WTC11 (cell line): Measurements from ENCODE around the gene LCORL.

Source experiments
- CREB1 ChIP-seq: sonication (generic); formaldehyde crosslinking; IDR thresholded peaks from 2 replicates; pipeline ENCODE4 v1.8.0; 2023; ENCODE audit warnings: mild to moderate bottlenecking, missing genetic modification reagents
- GABPB1 ChIP-seq: sonication (generic); formaldehyde crosslinking; IDR thresholded peaks from 2 replicates; pipeline ENCODE4 v1.8.1; 2023; ENCODE audit warnings: mild to moderate bottlenecking, missing genetic modification reagents
- NR2C2 ChIP-seq: sonication (generic); formaldehyde crosslinking; IDR thresholded peaks from 2 replicates; pipeline ENCODE4 v1.8.0; 2022; ENCODE audit warnings: mild to moderate bottlenecking, missing genetic modification reagents
- TCF7 ChIP-seq: sonication (generic); formaldehyde crosslinking; IDR thresholded peaks from 2 replicates; pipeline ENCODE4 v1.8.0; 2022; ENCODE audit warnings: mild to moderate bottlenecking, low read depth, missing genetic modification reagents, moderate library complexity
- TEAD1 ChIP-seq: sonication (generic); formaldehyde crosslinking; IDR thresholded peaks from 2 replicates; pipeline ENCODE4 v1.8.0; 2022; ENCODE audit warnings: mild to moderate bottlenecking, missing genetic modification reagents
- ZNF232 ChIP-seq: sonication (generic); formaldehyde crosslinking; IDR thresholded peaks from 2 replicates; pipeline ENCODE4 v1.8.0; 2022; ENCODE audit warnings: mild to moderate bottlenecking, missing genetic modification reagents
- TF ChIP-seq, protein P1 (sequence below): fragments of 200-600 bp; IDR thresholded peaks from 2 replicates; pipeline ENCODE4 v1.8.0; 2022; ENCODE audit warnings: antibody characterized with exemption

DNA sequence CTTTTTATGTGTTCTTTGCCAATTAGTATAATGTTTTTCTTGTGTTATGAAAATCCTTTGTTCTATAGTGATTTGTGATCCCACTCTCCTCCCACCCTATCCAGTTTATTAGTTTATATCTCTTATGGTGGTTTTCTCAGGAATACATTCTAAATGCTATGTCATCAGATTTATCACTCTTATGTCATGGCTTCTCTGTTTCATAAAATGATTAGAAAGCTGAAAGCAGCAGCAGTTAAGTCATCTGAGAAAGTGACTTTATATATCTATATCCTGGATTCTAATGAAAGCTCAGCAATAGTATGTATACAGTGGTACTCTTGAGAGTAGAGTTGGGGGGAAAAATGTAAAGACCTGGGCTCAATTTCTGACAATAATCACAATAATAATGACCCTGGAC is 169.6 kb downstream of the LCORL start:
- TF ChIP-seq TCF7 (CRISPR knock-in tag) = no peak
- TF ChIP-seq GABPB1 (CRISPR knock-in tag) = no peak
- TF ChIP-seq ZNF232 (CRISPR knock-in tag) = no peak
- TF ChIP-seq CREB1 (CRISPR knock-in tag) = no peak
- no peak for TF ChIP-seq NR2C2
- TF ChIP-seq TEAD1 (CRISPR knock-in tag) = no peak
- TF ChIP-seq, protein P1, sequence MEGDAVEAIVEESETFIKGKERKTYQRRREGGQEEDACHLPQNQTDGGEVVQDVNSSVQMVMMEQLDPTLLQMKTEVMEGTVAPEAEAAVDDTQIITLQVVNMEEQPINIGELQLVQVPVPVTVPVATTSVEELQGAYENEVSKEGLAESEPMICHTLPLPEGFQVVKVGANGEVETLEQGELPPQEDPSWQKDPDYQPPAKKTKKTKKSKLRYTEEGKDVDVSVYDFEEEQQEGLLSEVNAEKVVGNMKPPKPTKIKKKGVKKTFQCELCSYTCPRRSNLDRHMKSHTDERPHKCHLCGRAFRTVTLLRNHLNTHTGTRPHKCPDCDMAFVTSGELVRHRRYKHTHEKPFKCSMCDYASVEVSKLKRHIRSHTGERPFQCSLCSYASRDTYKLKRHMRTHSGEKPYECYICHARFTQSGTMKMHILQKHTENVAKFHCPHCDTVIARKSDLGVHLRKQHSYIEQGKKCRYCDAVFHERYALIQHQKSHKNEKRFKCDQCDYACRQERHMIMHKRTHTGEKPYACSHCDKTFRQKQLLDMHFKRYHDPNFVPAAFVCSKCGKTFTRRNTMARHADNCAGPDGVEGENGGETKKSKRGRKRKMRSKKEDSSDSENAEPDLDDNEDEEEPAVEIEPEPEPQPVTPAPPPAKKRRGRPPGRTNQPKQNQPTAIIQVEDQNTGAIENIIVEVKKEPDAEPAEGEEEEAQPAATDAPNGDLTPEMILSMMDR = no peak
